T-helper 22 cell (primary cell): ENCODE results near the gene SHCBP1L.

Experiments
- DNase-seq: peaks from one replicate; pipeline ENCODE4 v3.0.0-alpha.2; 2020; ENCODE audit warnings: low read depth

The SHCBP1L gene

DNA sequence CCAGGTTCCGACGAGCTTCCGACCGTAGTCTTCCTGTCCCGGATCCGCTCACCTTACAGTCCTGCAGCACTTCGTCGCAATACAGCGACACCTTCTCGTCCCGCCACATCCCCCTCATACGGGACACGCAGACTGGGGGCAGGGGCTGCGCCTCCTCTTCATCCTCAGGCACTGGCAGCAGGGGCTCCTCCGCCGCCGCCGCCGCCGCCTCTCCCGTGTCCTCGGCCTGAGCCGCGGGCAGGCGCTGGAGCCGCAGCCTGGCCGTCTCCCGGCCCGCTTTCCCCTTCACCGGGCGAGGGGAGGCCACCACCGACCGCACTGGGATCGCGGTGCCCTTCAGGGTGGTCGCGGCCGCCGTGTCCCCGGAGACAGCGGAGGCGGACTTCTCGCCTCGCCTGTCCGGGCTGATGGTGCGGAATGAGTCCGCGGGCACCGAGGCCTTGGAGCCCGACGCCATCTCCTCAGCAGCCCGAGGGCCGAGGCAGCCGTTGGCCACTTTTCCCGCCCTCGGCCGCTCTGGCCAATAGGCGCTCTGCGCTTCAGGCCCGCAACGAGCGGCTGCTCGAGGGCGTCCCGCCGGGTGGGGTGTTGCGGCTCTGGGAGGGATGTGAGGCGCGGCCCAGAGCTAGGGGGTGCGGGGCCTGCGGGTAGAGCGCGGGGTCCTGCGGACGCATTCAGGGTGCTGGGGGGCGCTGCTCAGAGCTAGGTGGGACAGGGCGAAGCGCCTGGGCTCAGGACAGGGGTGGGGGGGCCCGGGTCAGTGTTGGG is at the start of gene SHCBP1L:
TSS of gene SHCBP1L (minus strand) at position 490 of the 768 bp plus-strand sequence. CDS start at position 457, 33 bp downstream.
- no peak for DNase-seq

- DNase-seq: no peak
Measured at GRCh38 chr1:183002267-183002666, 49.3 kb upstream of the SHCBP1L start.

DNA sequence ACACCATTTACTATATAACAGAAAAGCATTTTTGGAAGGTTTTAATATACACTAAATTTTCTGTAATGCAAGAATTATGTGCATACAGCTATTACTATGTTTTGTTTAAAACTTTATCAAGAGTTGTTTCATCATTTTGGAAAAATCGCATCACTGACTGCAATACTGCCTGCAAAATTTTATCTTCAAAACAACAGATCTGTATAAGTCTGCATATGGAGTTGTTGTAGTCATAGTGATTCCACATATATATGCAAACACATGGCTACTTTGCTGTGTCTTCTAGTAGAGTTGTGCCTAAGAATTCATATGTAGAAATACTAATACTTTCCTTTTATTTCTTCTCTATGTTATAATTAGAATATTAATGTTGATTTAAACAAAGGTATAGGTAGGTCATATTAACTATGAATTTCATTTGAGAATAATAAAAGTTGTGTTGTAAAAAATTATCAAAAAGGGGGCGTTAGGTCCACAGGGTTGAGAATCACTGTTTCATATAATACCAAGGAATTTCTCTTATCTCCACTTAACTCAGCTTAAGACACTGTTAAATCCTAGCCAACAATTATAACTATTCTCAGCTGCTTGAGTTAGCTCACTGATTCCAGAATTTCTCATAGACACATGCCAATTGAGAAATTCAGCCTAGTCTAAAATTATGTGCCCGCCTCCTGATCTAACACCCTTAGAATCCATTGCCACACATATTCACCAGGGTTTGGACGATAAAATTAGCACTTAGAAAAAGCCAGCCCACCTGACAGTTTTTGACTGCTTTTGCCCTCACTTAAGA is 47.4 kb upstream of the SHCBP1L start:
- no peak for DNase-seq

DNA sequence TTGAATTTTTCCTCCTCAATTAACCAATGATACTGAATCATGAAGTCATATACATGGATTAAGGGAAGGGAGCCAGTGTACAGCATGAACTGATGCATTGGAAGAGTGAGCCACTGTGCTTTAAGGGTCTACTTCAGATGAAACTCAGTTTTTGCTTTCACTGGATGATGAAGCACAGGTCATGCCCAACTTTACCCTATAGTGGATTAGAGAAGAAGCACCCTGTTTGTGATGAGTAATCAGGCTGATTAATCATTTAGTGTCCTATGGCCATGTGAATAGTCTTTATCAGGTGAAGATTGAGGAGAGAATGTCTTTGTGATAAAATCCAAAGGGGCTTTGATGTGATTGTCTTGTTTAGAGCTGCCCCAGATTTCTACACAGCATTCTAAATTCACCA is 45.5 kb upstream of the SHCBP1L start:
- DNase-seq: no peak

DNA sequence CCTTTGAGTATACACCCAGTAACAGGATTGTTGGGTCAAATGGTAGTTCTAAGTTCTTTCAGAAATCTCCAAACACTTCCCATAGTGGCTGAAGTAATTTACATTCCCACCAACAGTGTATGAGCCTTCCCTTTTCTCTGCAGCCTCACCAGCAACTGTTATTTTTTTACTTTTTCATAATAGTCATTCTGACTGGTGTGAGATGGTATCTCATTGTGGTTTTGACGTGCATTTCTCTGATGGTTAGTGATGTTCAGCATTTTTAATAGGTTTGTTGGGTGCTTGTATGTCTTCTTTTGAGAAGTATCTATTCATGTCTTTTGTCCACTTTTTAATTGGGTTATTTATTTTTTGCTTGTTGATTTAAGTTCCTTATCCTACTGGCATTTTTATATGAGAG is 43.9 kb upstream of the SHCBP1L start:
- DNase-seq: no peak

DNA sequence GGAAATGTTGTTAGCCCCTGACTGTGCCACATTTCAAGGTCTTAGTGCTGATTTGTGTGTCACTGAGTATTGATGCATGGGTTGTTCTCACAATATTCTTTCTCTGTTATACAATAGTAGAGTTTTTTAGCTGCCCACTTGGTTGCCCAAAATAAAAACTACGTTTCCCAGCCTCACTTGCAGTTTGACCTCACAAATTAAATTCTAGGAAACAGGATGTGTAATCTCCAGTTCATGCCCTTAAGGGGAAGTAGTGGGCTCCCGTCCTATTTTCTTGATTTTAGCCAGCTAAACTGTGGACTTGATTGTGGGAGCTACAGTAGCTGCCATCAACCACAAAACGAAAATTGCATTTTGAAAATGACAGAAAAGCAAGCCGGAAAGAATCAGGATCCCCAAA is 42.9 kb upstream of the SHCBP1L start:
- no peak for DNase-seq

GRCh38 chr1:182993746-182994145 is 40.8 kb upstream of the SHCBP1L start:
- no peak for DNase-seq

- no peak for DNase-seq
Measured at GRCh38 chr1:182990413-182991144, 37.6 kb upstream of the SHCBP1L start.

GRCh38 chr1:182985876-182986275 is 32.9 kb upstream of the SHCBP1L start:
- DNase-seq: no peak

DNA sequence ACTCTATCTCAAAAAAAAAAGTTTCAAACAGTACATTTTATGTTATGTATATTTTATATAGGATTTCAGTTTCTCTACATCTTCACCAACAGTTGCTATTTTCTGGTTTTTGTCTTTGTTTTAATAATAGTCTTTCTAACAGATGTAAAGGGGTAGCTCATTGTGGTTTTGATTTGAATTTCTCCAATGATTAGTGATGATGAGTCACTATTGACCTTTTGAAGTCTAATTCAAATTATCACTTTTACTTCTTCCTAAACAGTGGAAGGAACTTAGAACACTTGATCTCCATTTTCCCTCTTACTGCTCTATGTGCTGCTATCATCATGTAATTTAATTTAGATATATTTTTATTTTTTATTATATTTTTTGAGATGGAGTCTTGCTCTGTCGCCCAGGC is 31.7 kb upstream of the SHCBP1L start:
- DNase-seq: no peak

- DNase-seq: no peak
Measured at GRCh38 chr1:182984138-182984537, 31.2 kb upstream of the SHCBP1L start.

- DNase-seq: no peak
Measured at GRCh38 chr1:182978151-182978853, 25.3 kb upstream of the SHCBP1L start.

GRCh38 chr1:182977480-182977879 is 24.5 kb upstream of the SHCBP1L start:
- DNase-seq: no peak

DNA sequence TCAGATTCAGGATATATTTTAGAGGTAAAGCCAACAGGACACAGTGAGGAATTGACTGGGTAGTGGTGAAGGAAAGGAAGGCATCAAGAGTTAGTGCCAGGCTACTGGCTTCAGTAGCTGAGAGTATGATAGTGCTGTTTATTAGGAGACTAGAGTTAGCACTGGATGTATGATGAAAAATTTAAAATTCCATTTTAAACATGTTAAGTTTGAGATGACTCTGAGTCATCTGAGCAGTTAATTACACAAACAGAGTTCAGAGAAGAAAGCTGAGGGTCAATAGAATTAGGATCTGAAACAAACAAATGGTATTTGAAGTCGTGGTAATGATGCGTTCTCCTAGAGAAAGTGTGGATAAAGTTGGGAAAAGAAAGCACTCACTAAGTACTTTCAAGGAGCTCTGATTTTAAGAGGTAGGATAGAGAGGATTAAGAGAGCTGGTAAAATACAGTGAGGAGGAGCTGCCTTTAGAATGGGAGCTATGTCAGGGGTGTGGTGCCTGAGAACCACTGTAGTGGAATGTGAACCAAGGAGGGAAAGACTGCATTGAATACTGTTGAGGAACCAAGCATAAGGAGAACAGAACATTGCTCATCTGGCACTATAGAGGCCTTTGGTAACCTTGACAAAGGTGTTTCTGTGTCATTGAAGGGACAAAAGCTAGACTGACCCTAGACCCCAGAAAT is 21.7 kb upstream of the SHCBP1L start:
- no peak for DNase-seq

DNA sequence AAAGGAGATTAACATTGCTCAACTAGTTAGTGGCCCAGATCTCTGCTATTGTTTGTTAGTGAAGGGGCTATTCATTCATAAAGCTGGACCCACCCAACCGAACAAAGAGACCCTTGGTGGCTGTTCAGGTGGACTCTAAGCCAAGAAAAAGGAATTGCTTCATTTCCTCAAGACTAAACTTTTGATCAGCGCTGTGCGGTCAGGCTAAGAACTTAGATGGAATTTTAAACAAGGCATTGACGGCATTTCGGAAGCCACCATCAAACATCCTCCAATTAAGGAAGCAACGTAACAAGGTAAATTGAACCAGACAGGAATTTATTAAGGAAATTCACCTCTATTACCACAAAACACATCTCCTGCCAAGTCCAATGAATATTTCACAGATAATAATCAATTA is 19.9 kb upstream of the SHCBP1L start:
- no peak for DNase-seq

DNA sequence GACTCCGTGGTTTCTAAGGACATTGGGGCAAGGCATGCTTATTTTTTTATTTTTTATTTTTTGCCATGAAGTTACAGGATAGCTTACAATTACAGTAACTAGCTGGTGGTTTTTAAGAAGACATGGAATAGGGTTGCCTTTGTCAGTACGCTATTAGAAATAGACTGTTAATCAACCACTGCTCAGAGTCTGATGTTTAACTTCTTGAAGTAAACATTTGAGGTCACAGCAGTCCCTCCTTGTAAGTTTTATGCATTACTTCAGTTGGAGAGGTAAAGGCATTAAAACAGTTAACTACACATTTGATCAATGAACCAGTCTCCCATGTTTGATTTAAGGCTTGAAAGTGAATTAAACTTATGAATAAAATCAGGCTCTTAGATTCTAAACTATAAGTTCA is 19.3 kb upstream of the SHCBP1L start:
- no peak for DNase-seq

GRCh38 chr1:182971219-182971618 is 18.3 kb upstream of the SHCBP1L start:
- DNase-seq: no peak

DNA sequence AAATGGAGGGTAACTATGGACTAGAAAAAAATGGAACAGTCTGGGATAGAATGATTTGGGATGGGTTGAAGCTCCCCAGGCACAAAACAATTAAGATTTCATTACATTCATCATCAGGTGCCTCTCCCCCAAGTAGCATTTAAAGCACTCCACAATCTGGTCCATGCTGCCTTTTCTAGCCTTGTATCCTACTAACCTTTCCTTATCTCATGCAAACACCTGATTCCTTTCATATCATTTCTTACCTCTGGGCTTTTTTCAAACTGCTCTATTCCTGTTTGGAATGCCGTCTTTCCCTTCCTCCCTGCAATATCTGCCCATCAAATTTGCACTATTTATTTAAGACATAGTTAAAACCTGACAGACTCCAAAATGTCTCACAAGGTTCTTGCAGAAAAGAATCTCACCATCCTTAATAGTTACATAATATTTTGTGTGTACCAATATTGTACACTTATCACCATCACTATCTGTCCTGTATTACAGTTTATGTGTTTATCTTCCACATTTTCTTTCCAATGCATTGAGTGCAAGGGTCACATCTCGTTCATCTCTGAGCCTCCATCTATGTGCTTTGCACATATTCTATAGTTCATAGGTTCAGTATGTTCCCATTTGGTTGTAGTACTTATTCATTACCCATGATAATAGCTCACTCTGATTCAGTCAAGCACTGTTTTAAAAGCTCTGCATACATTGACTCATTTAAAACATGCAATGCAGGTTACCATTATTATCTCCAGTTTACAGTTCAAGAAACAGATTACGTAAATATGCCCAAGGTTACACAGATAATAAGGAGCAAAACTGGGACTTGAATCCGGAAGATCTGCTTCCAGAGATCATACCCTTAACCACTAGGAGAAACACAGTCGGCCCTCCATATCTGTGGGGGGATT is 16.1 kb upstream of the SHCBP1L start:
- no peak for DNase-seq

DNA sequence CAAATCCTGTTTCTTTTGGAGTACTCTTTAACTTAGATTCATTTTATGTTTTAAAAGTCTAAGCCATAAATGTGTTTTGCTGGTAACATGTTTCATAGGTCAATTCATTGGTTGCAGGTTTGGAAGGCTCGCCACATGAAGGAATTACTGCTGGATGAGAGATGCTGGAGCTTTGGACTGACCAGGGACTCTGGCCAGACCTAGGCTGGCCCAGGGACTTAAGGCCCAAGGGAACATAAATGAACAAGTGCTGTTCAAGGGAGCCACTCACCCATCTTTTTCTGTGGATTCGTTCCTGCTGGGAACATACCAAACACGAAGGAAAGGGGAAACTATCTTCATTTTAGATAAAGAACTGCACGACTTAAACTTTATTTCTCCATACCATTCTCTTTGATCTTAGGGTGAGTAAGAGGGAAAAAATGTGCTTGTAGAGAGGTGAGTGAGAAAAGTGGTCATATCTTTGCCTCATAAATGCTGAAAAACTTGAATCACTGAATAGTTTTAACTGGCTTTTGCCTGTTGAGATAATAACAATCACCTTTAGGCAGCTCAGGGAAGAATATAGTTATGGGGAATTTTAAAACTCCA is 15.3 kb upstream of the SHCBP1L start:
- DNase-seq: no peak

DNA sequence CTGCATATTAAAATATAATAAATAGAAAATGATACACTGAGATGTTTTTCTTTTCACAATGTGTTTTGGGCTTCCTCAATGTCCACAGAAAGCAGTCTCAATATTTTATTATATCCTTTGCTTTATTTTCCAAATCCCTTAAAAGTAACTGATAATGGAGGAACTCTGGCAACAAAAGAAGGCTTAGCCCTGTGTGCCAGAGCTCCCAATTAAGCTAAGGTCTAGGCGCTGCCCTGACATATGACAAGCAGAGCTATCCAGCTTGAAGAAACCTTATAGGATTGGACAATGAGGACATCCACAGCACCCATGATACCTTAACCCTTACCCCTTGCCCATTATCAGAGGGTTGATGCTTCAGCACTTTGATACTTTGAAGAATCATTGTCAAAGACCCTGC is 12.9 kb upstream of the SHCBP1L start:
- no peak for DNase-seq
